GM19351 (cell line): ENCODE measurements around the gene ARFGEF2.
"Not testable (repeated sequence)": the region's sequence is repeated elsewhere in the genome, so short reads cannot be mapped to it uniquely, and the experiment has no call there.

Source experiments
- ATAC-seq: cut with Tn5 transposase; IDR thresholded peaks from one replicate; pipeline ENCODE4 v1.9.1; 2021; ENCODE audit warnings: mild to moderate bottlenecking, moderate library complexity; ENCODE audit not compliant: unreplicated experiment

ARFGEF2 gene

GRCh38 chr20:48926821-48927220, 5.3 kb downstream of the ARFGEF2 start:
- ATAC-seq = no peak

- no peak for ATAC-seq
Observed at GRCh38 chr20:48928832-48929725, 7.6 kb downstream of the ARFGEF2 start.

GRCh38 chr20:48930035-48930434, 8.5 kb downstream of the ARFGEF2 start:
- no peak for ATAC-seq

GRCh38 chr20:48930878-48931277, 9.4 kb downstream of the ARFGEF2 start:
- no peak for ATAC-seq

GRCh38 chr20:48931527-48932374, 10.2 kb downstream of the ARFGEF2 start:
- no peak for ATAC-seq

GRCh38 chr20:48932375-48932941, 10.9 kb downstream of the ARFGEF2 start:
- ATAC-seq = no peak

- no peak for ATAC-seq
Observed at GRCh38 chr20:48933017-48933766, 11.7 kb downstream of the ARFGEF2 start.

GRCh38 chr20:48934273-48934877, 12.9 kb downstream of the ARFGEF2 start:
- ATAC-seq = not testable (repeated sequence)

GRCh38 chr20:48934966-48935365, 13.5 kb downstream of the ARFGEF2 start:
- ATAC-seq = not testable (repeated sequence)

GRCh38 chr20:48936178-48936577, 14.7 kb downstream of the ARFGEF2 start:
- ATAC-seq = not testable (repeated sequence)

- no peak for ATAC-seq
Observed at GRCh38 chr20:48937674-48938073, 16.2 kb downstream of the ARFGEF2 start.

GRCh38 chr20:48938670-48939069, 17.2 kb downstream of the ARFGEF2 start:
- ATAC-seq = no peak

- ATAC-seq = no peak
Observed at GRCh38 chr20:48940170-48940569, 18.7 kb downstream of the ARFGEF2 start.

- no peak for ATAC-seq
Observed at GRCh38 chr20:48941467-48941866, 20.0 kb downstream of the ARFGEF2 start.

GRCh38 chr20:48942730-48943129, 21.2 kb downstream of the ARFGEF2 start:
- no peak for ATAC-seq

- no peak for ATAC-seq
Observed at GRCh38 chr20:48944663-48945297, 23.3 kb downstream of the ARFGEF2 start.

GRCh38 chr20:48945840-48946514, 24.5 kb downstream of the ARFGEF2 start:
- no peak for ATAC-seq

GRCh38 chr20:48948612-48949011, 27.1 kb downstream of the ARFGEF2 start:
- ATAC-seq = no peak
